GM21390 (cell line): Measurements from ENCODE around the gene TERT.
"Not testable (repeated sequence)": the region's sequence is repeated elsewhere in the genome, so short reads cannot be mapped to it uniquely, and the experiment has no call there.

Experiments
- ATAC-seq: cut with Tn5 transposase; IDR thresholded peaks from one replicate; pipeline ENCODE4 v1.9.1; 2021; ENCODE audit not compliant: unreplicated experiment

The TERT gene

DNA sequence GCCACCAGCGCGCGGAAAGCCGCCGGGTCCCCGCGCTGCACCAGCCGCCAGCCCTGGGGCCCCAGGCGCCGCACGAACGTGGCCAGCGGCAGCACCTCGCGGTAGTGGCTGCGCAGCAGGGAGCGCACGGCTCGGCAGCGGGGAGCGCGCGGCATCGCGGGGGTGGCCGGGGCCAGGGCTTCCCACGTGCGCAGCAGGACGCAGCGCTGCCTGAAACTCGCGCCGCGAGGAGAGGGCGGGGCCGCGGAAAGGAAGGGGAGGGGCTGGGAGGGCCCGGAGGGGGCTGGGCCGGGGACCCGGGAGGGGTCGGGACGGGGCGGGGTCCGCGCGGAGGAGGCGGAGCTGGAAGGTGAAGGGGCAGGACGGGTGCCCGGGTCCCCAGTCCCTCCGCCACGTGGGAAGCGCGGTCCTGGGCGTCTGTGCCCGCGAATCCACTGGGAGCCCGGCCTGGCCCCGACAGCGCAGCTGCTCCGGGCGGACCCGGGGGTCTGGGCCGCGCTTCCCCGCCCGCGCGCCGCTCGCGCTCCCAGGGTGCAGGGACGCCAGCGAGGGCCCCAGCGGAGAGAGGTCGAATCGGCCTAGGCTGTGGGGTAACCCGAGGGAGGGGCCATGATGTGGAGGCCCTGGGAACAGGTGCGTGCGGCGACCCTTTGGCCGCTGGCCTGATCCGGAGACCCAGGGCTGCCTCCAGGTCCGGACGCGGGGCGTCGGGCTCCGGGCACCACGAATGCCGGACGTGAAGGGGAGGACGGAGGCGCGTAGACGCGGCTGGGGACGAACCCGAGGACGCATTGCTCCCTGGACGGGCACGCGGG is at the start of gene TERT:
Gene TERT (minus strand): TSS at position 234 of the 815 bp plus-strand sequence. CDS start 79 bp downstream, at position 155.
- no peak for ATAC-seq

DNA sequence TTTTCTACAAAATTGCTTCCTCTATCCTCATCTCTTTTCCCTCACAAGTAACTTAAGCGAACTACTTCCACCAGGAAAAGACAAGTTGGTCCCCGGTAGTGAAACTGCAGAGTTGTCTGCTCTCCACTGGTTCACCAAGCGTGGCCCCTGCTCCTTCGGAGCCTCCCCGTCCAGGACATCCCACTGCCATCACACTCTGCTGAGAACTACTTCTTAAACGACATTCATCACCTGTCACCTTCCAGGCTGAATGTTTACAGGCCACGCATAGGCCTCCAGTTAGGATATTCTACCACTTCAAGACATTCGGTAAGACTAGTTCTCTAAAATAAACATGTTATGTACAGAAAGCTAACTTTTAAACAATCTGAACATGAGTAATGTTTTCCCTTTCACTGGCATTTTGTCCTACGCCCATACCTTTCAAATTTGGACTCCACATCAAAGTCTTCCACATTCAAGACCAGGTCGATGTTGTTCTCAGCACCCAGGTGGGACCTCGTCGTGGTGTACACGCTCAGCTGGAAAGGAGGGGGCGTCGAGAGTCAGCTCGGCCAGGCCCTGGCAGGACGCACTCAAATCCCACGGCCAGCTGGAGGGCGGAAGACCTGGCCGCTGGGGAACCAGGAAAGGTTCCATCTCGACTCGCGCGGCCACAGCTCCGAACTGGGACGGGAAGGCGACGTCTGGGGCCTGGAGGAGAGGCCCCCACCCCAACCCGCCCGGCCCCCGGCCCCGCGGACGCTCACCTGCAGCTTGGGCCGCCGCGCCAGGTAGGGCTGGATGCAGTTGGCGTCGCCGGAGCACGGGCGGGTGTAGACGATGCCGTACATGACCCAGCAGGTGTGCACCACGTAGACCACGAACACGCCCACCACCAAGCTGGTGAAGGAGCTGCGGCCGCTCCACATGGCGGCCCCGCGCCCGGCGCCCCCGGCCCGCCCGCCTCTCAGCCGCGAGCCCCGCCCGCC is 49.3 kb upstream of the TERT start:
- ATAC-seq, result peak; percentile 11

DNA sequence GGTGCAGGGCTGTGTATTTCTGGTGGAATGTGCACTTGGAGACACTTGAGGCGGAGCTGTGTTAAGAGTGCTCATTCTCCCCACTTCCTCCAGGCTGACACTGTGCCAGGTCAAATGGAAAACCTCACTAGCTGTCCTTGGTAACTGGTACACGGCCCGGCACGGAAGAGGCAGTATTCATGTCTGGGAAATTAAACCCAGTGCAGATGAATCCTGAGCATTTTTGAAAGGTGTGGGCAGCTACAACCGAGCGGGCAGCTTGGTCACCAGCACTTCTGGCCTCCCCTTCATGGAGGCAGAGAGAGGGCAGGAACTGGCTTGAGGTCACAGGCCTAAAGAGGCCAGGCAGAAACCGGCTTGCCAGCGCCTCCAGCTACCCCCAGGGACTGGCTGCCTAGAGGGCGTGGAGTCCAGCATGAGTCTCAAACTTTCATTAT is 48.5 kb upstream of the TERT start:
- ATAC-seq, result no peak

DNA sequence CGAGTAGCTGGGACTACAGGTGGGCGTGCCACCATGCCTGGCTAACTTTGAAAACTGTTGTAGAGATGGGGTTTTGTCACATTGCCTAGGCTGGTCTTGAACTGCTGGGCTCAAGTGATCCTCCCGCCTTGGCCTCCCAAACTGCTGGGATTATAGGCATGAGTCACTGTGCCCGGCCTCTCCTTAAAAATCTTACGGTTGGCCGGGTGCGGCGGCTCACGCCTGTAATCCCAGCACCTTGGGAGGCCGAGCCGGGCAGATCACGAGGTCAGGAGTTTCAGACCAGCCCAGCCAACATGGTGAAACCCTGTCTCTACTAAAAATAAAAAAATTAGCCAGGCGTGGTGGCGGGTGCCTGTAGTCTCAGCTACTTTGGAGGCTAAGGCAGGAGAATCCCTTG is 47.8 kb upstream of the TERT start:
- not testable (repeated sequence) for ATAC-seq

- ATAC-seq, result no peak
Observed at GRCh38 chr5:1342268-1342667, 47.4 kb upstream of the TERT start.

DNA sequence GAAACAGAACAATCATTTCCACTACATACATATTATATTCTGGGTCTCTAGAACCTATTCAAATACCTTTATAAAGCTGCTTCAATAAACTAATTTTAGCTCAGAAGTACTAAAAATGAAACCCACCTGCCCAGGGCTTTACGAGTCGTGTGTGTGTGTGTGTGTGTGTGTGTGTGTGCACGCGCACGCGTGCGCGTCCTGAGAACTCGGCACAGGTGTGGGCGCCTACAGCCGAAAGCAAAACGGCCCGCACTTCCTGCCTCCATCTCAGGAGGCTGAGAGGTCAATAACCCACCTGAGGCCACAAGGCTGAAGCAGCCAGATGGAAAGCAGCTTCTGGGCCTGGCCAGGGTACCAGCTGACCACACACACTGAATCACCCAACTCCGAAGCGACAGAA is 47.0 kb upstream of the TERT start:
- ATAC-seq, result no peak

- not testable (repeated sequence) for ATAC-seq
Observed at GRCh38 chr5:1339818-1340210, 44.9 kb upstream of the TERT start.

DNA sequence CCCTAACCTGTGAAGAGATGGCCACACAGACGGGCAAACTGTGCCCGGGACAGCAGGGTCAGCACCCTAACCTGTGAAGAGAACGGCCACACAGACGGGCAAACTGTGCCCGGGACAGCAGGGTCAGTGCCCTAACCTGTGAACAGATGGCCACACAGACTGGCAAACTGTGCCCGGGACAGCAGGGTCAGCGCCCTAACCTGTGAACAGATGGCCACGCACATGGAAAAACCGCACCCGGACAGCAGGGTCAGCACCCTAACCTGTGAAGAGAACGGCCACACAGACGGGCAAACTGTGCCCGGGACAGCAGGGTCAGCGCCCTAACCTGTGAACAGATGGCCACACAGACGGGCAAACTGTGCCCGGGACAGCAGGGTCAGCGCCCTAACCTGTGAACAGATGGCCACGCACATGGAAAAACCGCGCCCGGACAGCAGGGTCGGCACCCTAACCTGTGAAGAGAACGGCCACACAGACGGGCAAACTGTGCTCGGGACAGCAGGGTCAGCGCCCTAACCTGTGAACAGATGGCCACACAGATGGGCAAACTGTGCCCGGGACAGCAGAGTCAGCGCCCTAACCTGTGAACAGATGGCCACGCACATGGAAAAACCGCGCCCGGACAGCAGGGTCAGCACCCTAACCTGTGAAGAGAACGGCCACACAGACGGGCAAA is 44.4 kb upstream of the TERT start:
- not testable (repeated sequence) for ATAC-seq

- no peak for ATAC-seq
Observed at GRCh38 chr5:1338506-1339070, 43.7 kb upstream of the TERT start.

- ATAC-seq, result no peak
Observed at GRCh38 chr5:1338196-1338490, 43.3 kb upstream of the TERT start.

DNA sequence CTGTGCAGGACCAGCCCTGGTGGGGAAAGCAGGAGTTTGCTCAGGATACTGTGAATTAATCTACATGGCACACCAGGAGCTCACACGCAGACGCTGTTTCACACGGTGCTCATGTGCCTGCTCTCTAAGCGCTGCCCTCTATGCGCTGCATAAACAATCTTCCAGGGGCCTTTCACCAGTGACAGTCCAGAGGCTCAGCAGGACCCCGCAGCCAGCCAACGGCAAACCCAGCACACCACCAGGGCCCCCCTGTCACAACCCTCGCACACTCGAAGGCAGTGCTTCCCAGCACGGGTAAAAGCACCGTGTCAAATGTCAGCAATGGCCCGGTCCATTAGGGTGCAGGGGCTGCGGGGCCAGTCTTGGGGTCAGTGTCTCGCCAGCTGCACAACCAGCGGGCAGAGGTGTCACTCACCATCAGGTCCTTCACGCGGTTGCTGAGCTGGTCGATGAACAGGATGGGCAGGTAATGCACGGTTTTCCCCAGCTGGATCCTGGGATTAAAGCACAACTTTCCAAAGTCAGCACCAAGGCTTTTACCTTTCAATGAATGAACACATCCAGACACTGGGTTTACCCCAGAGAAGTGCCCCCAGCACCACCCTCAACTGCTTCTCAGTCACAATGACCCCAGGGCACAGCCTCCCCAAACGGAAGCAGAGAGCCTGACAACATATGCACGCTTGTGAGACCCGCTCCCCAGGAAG is 42.8 kb upstream of the TERT start:
- no peak for ATAC-seq

DNA sequence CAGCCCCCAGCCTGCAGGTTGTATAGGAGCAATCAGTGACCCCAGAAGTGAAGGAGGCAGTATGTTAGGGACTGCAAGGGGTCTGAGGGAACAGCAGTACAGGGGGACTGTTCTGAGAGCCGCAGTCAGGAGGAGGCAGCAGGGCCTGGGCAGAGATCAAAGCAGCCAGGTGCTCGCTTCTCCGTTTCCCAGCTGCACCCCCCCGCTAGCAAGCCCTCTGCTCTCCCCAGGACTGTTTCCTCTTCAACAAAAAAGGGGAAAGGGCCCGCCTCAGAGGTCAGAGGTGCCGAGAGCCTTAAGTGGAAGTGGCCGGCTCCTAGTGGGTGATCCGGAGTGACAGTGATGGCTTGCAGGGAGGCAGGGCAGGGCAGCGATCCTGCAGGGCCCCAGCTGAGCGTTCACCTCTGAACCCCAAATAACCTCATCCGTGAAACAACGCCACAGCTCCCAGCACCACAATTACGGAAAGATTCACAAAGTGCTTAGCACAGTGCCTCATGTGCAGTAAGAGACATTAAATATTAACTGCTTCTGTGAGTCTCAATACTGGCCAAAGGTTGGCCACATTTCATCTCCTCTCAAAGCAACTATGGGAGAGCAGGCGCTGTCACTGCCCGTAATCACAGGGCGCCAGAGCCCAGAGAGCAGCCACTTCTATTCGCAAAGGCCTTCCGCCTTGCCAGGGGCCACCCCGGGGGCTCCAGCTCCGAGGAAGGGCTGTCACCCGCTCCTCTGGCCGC is 42.1 kb upstream of the TERT start:
- ATAC-seq, result no peak

DNA sequence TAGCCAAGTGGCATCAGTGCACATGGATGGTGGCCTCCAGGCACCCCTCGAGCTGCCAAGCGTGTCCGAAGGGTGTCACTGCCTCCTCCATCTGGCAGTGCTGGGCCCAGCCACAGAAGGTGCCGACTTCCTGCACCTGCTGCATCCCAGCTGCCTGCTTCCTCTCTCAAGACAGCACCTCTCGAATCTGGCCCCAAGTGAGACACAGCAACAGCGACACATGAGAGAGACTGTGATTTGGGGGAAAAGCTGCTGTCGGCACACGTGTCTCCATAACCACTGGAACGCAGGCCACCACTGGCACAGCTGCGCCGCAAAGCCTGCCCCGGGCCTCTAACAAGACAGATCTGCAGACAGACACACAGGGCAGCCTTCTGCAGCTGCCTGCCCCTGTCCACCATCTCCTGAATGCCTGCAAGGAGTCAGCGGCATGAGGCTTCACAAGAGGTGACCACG is 41.3 kb upstream of the TERT start:
- ATAC-seq, result no peak

GRCh38 chr5:1335540-1336095 is 40.8 kb upstream of the TERT start:
- no peak for ATAC-seq

- no peak for ATAC-seq
Observed at GRCh38 chr5:1334831-1335539, 40.1 kb upstream of the TERT start.

DNA sequence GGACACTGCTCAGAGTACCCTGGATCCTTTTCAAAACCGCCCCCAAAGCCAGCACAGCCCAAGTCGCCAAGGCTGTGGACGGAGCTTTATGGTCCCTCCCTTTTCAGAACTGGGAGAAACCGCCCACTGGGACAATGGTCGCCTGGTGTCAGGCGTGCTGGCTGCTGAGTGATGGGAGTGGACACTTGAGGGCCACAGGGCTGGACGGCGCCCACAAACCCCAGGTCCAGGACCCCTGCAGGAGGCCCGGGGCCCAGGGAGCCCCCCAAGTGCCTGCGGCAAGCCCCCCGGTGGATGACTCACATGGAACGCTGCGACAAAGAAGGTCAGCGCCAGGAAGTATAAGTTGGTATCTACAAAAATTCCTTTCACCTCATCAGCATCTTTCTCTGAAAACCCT is 39.1 kb upstream of the TERT start:
- ATAC-seq, result no peak

GRCh38 chr5:1333286-1333685 is 38.4 kb upstream of the TERT start:
- ATAC-seq, result not testable (repeated sequence)

- ATAC-seq, result no peak
Observed at GRCh38 chr5:1332461-1333001, 37.7 kb upstream of the TERT start.
